Raji (cell line): Measurements from ENCODE around the gene DST.

ENCODE experiments used
- POLR2A ChIP-seq: IDR thresholded peaks from 2 replicates; pipeline ENCODE4 v1.6.1; 2011; ENCODE audit warnings: low read depth, low read length, control low read depth; ENCODE audit not compliant: insufficient read depth

The DST gene

GRCh38 chr6:56458324-56458884 is 184.3 kb downstream of the DST start:
- no peak for TF ChIP-seq POLR2A

GRCh38 chr6:56456785-56457184 is 185.9 kb downstream of the DST start:
- no peak for TF ChIP-seq POLR2A

DNA sequence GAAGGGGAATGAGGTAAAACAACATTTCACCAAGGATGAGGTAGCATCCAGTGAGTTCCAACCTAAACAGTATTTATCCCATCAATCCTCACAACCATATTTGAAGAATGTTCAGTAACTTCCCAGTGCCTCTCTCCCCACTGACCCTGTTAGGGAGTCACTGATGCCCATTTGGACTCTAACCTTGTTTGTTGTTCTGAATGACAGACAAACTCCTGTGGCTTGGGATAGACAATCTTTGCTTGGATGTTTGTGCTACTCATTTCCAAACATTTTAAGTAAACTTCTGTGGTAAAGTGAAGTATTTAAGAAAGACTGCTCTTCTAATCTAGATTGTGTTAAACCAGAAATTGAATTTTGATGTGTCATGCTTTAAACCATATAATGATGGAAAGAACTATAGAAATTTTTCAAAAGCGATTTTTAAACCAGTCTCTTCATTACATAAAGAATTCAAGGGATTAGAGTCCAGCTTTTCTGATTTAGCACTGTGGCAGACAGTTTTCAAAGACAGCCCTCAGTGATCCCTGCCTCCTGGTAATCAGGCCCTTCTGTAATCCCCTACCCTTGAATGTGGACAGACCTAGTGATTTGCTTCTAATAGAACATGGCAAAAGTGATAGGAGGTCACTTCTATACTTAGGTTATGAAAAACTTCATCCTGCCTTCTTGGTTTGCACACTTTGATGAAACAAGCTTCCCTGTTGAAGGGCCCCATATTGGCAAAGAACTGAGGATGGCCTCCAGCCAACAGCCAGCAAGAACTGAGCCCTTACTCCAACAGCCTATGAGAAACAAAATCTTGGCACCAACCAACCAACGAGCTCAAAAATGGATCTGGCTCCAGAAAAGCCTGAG is 191.6 kb downstream of the DST start:
- TF ChIP-seq POLR2A, result no peak

- no peak for TF ChIP-seq POLR2A
Measured at GRCh38 chr6:56450376-56450775, 192.3 kb downstream of the DST start.

GRCh38 chr6:56448046-56448445 is 194.6 kb downstream of the DST start:
- TF ChIP-seq POLR2A, result no peak

GRCh38 chr6:56445818-56446217 is 196.9 kb downstream of the DST start:
- TF ChIP-seq POLR2A, result no peak

DNA sequence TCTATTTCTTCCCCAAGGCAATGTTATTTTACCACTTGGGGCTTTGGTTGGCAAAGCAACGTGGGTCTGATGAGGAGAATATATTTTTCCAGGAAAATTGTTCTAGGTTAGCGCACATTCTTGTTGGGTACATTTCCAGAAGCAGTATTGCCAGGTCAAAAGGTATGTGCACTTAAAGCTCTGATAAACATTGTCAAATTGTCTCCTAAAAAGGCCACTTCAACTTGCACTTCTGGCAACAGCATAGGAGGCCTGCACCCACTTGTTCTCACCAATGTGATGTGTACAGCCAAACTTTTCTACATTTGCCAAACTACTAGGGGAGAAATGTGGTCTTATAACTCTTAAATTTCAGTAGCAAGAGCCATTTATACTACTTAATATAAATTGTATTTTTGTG is 197.8 kb downstream of the DST start:
- no peak for TF ChIP-seq POLR2A

DNA sequence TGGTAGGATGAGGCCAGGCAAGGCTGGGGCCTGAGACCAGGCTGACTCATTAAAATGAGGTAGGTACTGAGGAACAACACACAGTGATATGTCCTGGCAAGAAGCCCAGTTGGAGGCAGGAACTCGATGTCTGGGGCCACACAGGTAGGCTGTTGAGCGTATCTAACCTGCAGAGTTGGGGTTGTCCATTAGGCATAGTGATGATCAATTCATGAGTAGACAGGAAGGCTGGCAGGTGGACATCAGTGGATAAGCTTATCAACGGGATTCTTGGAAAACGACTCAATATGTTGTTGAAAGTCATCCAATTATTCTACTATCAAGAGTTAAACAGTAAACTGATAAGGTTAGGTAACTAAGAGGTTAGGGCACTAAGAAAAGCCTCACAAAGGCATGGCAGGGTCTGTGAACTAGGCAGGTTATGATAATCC is 202.1 kb downstream of the DST start:
- no peak for TF ChIP-seq POLR2A

- no peak for TF ChIP-seq POLR2A
Measured at GRCh38 chr6:56437171-56437900, 205.4 kb downstream of the DST start.

DNA sequence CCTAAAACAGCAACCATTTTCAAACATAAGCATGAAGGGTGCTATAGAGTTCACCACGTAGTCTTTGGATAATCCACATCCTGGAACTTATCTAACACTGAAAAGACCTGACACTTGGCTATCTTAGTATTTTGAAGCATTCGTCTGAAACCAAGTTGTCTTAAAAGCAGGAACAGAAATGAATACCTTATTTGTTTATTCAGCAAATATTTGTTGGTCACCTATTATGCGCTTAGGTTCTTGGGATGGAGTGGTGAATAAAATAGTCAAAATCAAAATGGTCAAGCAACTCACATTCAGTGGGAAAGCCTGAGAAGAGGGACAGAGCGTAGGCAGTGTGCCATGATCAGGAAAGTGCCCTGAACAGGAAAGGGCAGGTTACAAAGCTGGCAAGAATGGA is 206.9 kb downstream of the DST start:
- no peak for TF ChIP-seq POLR2A

- TF ChIP-seq POLR2A, result no peak
Measured at GRCh38 chr6:56435326-56435725, 207.4 kb downstream of the DST start.

- TF ChIP-seq POLR2A, result no peak
Measured at GRCh38 chr6:56434606-56435005, 208.1 kb downstream of the DST start.

- TF ChIP-seq POLR2A, result no peak
Measured at GRCh38 chr6:56433119-56433518, 209.6 kb downstream of the DST start.

- no peak for TF ChIP-seq POLR2A
Measured at GRCh38 chr6:56432194-56432593, 210.5 kb downstream of the DST start.

GRCh38 chr6:56430629-56431600 is 211.8 kb downstream of the DST start:
- TF ChIP-seq POLR2A, result no peak

DNA sequence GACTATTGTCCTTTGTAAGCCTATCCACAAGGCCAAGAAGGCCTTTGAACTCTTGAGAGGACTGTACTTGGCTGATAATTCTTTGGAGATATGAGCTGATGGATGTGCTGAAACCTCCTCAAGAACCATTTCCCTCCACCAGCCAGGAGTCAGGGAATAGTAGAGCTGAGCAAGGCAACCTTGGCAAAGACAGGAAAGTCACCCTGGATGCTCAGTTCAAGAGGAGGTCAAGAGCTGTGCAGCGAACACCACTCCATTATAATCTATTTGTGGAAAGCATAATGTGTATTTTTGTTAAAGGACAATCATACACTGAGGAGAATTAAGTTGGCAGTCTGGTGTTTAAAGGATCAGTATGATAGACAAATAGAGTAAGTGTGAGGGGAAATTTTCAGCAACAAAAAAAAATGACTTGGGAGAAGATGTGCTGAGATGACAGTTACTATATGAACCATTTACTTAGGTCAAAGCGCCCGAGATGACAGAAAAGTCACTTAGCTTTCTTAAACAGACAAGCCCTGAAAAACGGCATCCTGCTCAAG is 218.1 kb downstream of the DST start:
- no peak for TF ChIP-seq POLR2A
